H1 (cell line): ENCODE data around the gene PGA5. TPM values are rescaled to one million over a fixed set of nuclear protein-coding genes. Genes with fewer than 3 reads are reported as not detected.

Experiments
- CTCF ChIA-PET: fragments of 300-600 bp; sonication (Branson Sonifier 250); formaldehyde crosslinking; loops from one replicate; lab custom pipeline; 2021; ENCODE audit not compliant: partially characterized antibody; lab: Charles Lee
- POLR2A ChIA-PET: fragments of 300-600 bp; sonication (Branson Sonifier 250); formaldehyde crosslinking; loops from one replicate; lab custom pipeline; 2021; ENCODE audit warnings: inconsistent platforms; ENCODE audit not compliant: partially characterized antibody; lab: Charles Lee
- DNase-seq, 2 experiments: peaks; one replicate each; pipeline versions ENCODE4 v3.0.0 to v3.0.0-alpha.2; 2010 to 2022; ENCODE audit warnings: low spot score in 2 of 2, low read depth in 1 of 2, mixed read lengths in 1 of 2
- FAIRE-seq: peaks from 2 replicates; lab custom pipeline; 2011; peaks lifted over from hg19 to GRCh38; lab: Jason Lieb, UNC
- H2AFZ ChIP-seq: 2 replicates; pipeline ENCODE4 v1.8.1; 2012; ENCODE audit warnings: low read length, inconsistent platforms
- H2AK5ac ChIP-seq: 2 replicates; pipeline ENCODE4 v1.6.1; 2013; ENCODE audit warnings: low read depth, low read length
- H2BK120ac ChIP-seq: replicated peaks from 2 replicates; pipeline ENCODE3; 2013; ENCODE audit warnings: low read depth, low read length, inconsistent platforms
- H2BK12ac ChIP-seq: 2 replicates; pipeline ENCODE4 v1.6.1; 2013; ENCODE audit warnings: low read depth, low read length
- H2BK15ac ChIP-seq: 2 replicates; pipeline ENCODE4 v1.6.1; 2013; ENCODE audit warnings: low read length
- H2BK20ac ChIP-seq: 2 replicates; pipeline ENCODE4 v1.6.1; 2013; ENCODE audit warnings: low read length
- H2BK5ac ChIP-seq: 2 replicates; pipeline ENCODE4 v1.6.1; 2013; ENCODE audit warnings: low read depth, low read length
- H3K14ac ChIP-seq: 2 replicates; pipeline ENCODE4 v1.6.1; 2013; ENCODE audit warnings: inconsistent platforms; ENCODE audit not compliant: insufficient read length
- H3K18ac ChIP-seq: 2 replicates; pipeline ENCODE4 v1.6.1; 2013; ENCODE audit warnings: low read length; ENCODE audit errors: extremely low read depth
- H3K23ac ChIP-seq: 2 replicates; pipeline ENCODE4 v1.6.1; 2013; ENCODE audit warnings: inconsistent platforms; ENCODE audit not compliant: insufficient read length
- H3K23me2 ChIP-seq: 2 replicates; pipeline ENCODE4 v1.6.1; 2013; ENCODE audit warnings: low read depth, low read length
- H3K27ac ChIP-seq: 2 replicates; pipeline ENCODE4 v1.6.1; 2011; ENCODE audit warnings: low read depth, low read length, inconsistent platforms
- H3K27me3 ChIP-seq, 4 experiments: replicated peaks in 1 of 4; 1 replicate in 1 of 4; 2 replicates in 3 of 4; pipeline versions ENCODE4 v1.6.1 to v1.8.1; 2011 to 2013; ENCODE audit warnings: low read length in 3 of 4, mild to moderate bottlenecking in 3 of 4, inconsistent platforms in 2 of 4, mixed read lengths in 2 of 4, moderate library complexity in 1 of 4; ENCODE audit not compliant: control insufficient read depth in 3 of 4, insufficient read depth in 3 of 4; ENCODE audit errors: extremely low read depth in 1 of 4
- H3K36me3 ChIP-seq, 4 experiments: 2 replicates each; pipeline versions ENCODE4 v1.6.1 to v1.8.1; 2011 to 2013; ENCODE audit warnings: mild to moderate bottlenecking in 4 of 4, low read length in 3 of 4, moderate library complexity in 2 of 4, control low read depth in 1 of 4, inconsistent platforms in 1 of 4; ENCODE audit not compliant: insufficient read depth in 4 of 4, control insufficient read depth in 2 of 4
- H3K4ac ChIP-seq: replicated peaks from 2 replicates; pipeline ENCODE3; 2013; ENCODE audit warnings: low read length, low read depth, mixed read lengths, inconsistent platforms; ENCODE audit not compliant: insufficient read length
- H3K4me1 ChIP-seq, 4 experiments: replicated peaks in 1 of 4; 1 replicate in 1 of 4; 2 replicates in 3 of 4; pipeline versions ENCODE4 v1.6.1 to v1.8.1; 2011 to 2013; ENCODE audit warnings: low read length in 3 of 4, inconsistent platforms in 2 of 4, mixed read lengths in 1 of 4; ENCODE audit not compliant: insufficient read depth in 4 of 4, control insufficient read depth in 3 of 4
- H3K4me2 ChIP-seq, 2 experiments: 2 replicates each; pipeline versions ENCODE4 v1.6.1 to v1.8.1; 2011 to 2013; ENCODE audit warnings: low read depth in 2 of 2, low read length in 2 of 2, control low read depth in 1 of 2, inconsistent platforms in 1 of 2, mild to moderate bottlenecking in 1 of 2; ENCODE audit not compliant: insufficient read depth in 1 of 2
- H3K4me3 ChIP-seq, 4 experiments: fragments of 200-600, 300-600 bp in 1 of 4; sonication (generic), shearing (Covaris generic), sonication (Bioruptor Twin) in 1 of 4; 2 replicates each; pipeline versions ENCODE4 v1.5.1 to v1.8.1; 2011 to 2016; ENCODE audit warnings: low read length in 4 of 4, low read depth in 3 of 4, control low read depth in 2 of 4, inconsistent platforms in 2 of 4, mild to moderate bottlenecking in 2 of 4, mixed read lengths in 1 of 4, moderate library complexity in 1 of 4; ENCODE audit not compliant: insufficient read depth in 2 of 4; ENCODE audit errors: extremely low read depth in 1 of 4
- H3K56ac ChIP-seq: replicated peaks from 2 replicates; pipeline ENCODE3; 2013; ENCODE audit warnings: low read depth, mild to moderate bottlenecking, mixed read lengths, low read length, inconsistent platforms; ENCODE audit not compliant: insufficient read length
- H3K79me1 ChIP-seq: 2 replicates; pipeline ENCODE4 v1.6.1; 2013; ENCODE audit warnings: low read depth, low read length, control low read depth
- H3K79me2 ChIP-seq, 2 experiments: 2 replicates each; pipeline versions ENCODE4 v1.6.1 to v1.8.1; 2012 to 2013; ENCODE audit warnings: low read length in 2 of 2, mild to moderate bottlenecking in 2 of 2, inconsistent platforms in 1 of 2; ENCODE audit not compliant: insufficient read depth in 2 of 2, control insufficient read depth in 1 of 2
- H3K9ac ChIP-seq, 4 experiments: replicated peaks in 1 of 4; 1 replicate in 1 of 4; 2 replicates in 3 of 4; pipeline versions ENCODE4 v1.6.1 to v1.8.1; 2011 to 2013; ENCODE audit warnings: low read depth in 3 of 4, low read length in 3 of 4, control low read depth in 2 of 4, mild to moderate bottlenecking in 2 of 4, moderate library complexity in 2 of 4, inconsistent platforms in 1 of 4; ENCODE audit errors: extremely low read depth in 1 of 4
- H3K9me3 ChIP-seq, 2 experiments: 2 replicates each; pipeline versions ENCODE4 v1.6.1 to v1.8.1; 2012 to 2013; ENCODE audit warnings: mild to moderate bottlenecking in 2 of 2, moderate library complexity in 2 of 2, control low read depth in 1 of 2, inconsistent platforms in 1 of 2, low read depth in 1 of 2, low read length in 1 of 2, mixed read lengths in 1 of 2; ENCODE audit not compliant: insufficient read depth in 2 of 2
- H4K20me1 ChIP-seq, 2 experiments: replicated peaks in 1 of 2; 2 replicates each; pipeline versions ENCODE3 to v1.8.1; 2011 to 2013; ENCODE audit warnings: inconsistent platforms in 2 of 2, low read length in 2 of 2, mild to moderate bottlenecking in 1 of 2; ENCODE audit not compliant: insufficient read depth in 2 of 2, control insufficient read depth in 1 of 2
- H4K5ac ChIP-seq: 2 replicates; pipeline ENCODE4 v1.6.1; 2013; ENCODE audit warnings: low read length, low read depth, mixed read lengths, inconsistent platforms; ENCODE audit not compliant: insufficient read length
- H4K8ac ChIP-seq: 2 replicates; pipeline ENCODE4 v1.8.0; 2013; ENCODE audit warnings: mild to moderate bottlenecking, moderate library complexity, low read length, inconsistent platforms; ENCODE audit not compliant: insufficient read depth; ENCODE audit errors: extremely low read depth
- H4K91ac ChIP-seq: replicated peaks from 2 replicates; pipeline ENCODE3; 2013; ENCODE audit warnings: low read length, mixed read lengths, inconsistent platforms; ENCODE audit not compliant: insufficient read length
- CREB1 ChIP-seq: IDR thresholded peaks from 2 replicates; pipeline ENCODE4 v1.6.1; 2012; ENCODE audit warnings: inconsistent platforms
- EZH2 ChIP-seq: fragments of 200-600 bp; sonication (generic); IDR thresholded peaks from 2 replicates; pipeline ENCODE4 v1.7.1; 2012; ENCODE audit warnings: low read depth, mild to moderate bottlenecking, moderate library complexity, low read length, inconsistent platforms; ENCODE audit not compliant: severe bottlenecking
- NANOG ChIP-seq: IDR thresholded peaks from 2 replicates; pipeline ENCODE4 v1.6.1; 2011; ENCODE audit warnings: low read length, low read depth, mild to moderate bottlenecking, inconsistent platforms; ENCODE audit not compliant: insufficient read depth, poor library complexity, severe bottlenecking
- POLR2AphosphoS5 ChIP-seq: IDR thresholded peaks from 2 replicates; pipeline ENCODE4 v1.6.1; 2011; ENCODE audit warnings: low read depth, low read length
- SIX5 ChIP-seq: IDR thresholded peaks from 2 replicates; pipeline ENCODE4 v1.6.1; 2011; ENCODE audit warnings: mild to moderate bottlenecking, low read depth, low read length
- USF2 ChIP-seq: IDR thresholded peaks from 2 replicates; pipeline ENCODE4 v1.6.1; 2011; ENCODE audit warnings: low read length, improper control_type of control experiment
- WGBS, 2 experiments: shearing (Covaris generic) in 1 of 2; methylation state at CpG; one replicate each; pipeline versions ENCODE4 v1.1.6 to v1.1.7; 2013 to 2015; ENCODE audit warnings: low lambda C conversion rate in 2 of 2, mixed read lengths in 2 of 2, inconsistent platforms in 1 of 2, low coverage in 1 of 2, missing lambda C conversion rate in 1 of 2; ENCODE audit not compliant: insufficient replicate concordance in 2 of 2, insufficient coverage in 1 of 2, insufficient read length in 1 of 2; ENCODE audit errors: extremely low coverage in 1 of 2, missing lambda C conversion rate in 1 of 2; 5-methylcytosine and 5-hydroxymethylcytosine counted together
- polyA plus RNA-seq, 7 experiments: library from polyadenylated mRNA; depleted of rRNA in 3 of 7; stranded (reverse) in 5 of 7; unstranded in 2 of 7; fragments of >200 nt in 5 of 7; fragments of 200-250 nt in 2 of 7; gene quantifications; 1 replicate in 5 of 7; 2 replicates in 1 of 7; 4 replicates in 1 of 7; pipeline versions ENCODE4 v1.2.1 to v1.2.3, GENCODE V29; 2011 to 2013; ENCODE audit warnings: missing spikeins in 2 of 7, mixed read lengths in 2 of 7
- total RNA-seq: library from RNA; stranded (reverse); fragmentation: NEBNext Ultra II Directional; extraction: Animal tissue kit (Norgen Biotek cat#: 25700); gene quantifications from 2 replicates; pipeline ENCODE4 v1.2.1, GENCODE V29; 2021

Gene PGA5
- total and polyA plus RNA-seq, 2 of the 8 experiments (the other 6 are each of a cell fraction or from before 2014, with no cell fraction given), result 0.67 to 2.0 TPM

GRCh38 chr11:61283613-61284012, 42.6 kb downstream of the PGA5 start:
- no peak overlapping the region for H3K4ac ChIP-seq
- no peak overlapping the region for H2BK20ac ChIP-seq
- no peak overlapping the region for H3K4me3 ChIP-seq
- no peak overlapping the region for H3K4me2 ChIP-seq
- H2BK12ac ChIP-seq, result no peak overlapping the region
- no peak overlapping the region for H2BK15ac ChIP-seq
- H3K36me3 ChIP-seq, result peaks cover 0 to 11% (median 4%) of the 10 kb centered on the region in 4 experiments; a peak in 4 of 8 replicates
- H3K4me1 ChIP-seq, result peaks cover 0 to 8% (median 5%) of the 10 kb centered on the region in 4 experiments; a peak in 4 of 7 replicates
- H3K27ac ChIP-seq, result no peak overlapping the region
- no peak overlapping the region for H3K56ac ChIP-seq
- H2BK120ac ChIP-seq, result no peak overlapping the region
- no peak for TF ChIP-seq EZH2
- TF ChIP-seq USF2, result no peak
- no peak for TF ChIP-seq SIX5
- TF ChIP-seq NANOG, result no peak
- no peak for TF ChIP-seq CREB1
- no peak for TF ChIP-seq POLR2AphosphoS5
- TF ChIP-seq, all 59 proteins: peak for 0
- peaks cover 0 to 5% (median under 1%) of the 10 kb centered on the region in 4 experiments; a peak in 4 of 7 replicates for H3K27me3 ChIP-seq
- no peak overlapping the region for H2AFZ ChIP-seq
- H2BK5ac ChIP-seq, result no peak overlapping the region
- no peak overlapping the region for H4K8ac ChIP-seq
- no peak overlapping the region for H4K91ac ChIP-seq
- no peak overlapping the region for H3K23ac ChIP-seq
- DNase-seq (no peak), FAIRE-seq (no peak)
- H3K14ac ChIP-seq, result no peak overlapping the region
- H3K9me3 ChIP-seq, result no peaks in the 10 kb centered on the region; a peak in 1 of 4 replicates
- H4K5ac ChIP-seq, result no peak overlapping the region
- no peak overlapping the region for H3K18ac ChIP-seq
- ChIA-PET POLR2A (interaction anchor here (2.7 to 4.5 kb wide), 2 partner anchors 9 to 11 kb away, joined by 7 to 54 read pairs; partner anchors contain the start of gene VWCE), CTCF (interaction anchor here (1.2 kb wide), 1 partner anchor 101 kb away, joined by 3 read pairs; no protein-coding TSS in a partner anchor)
- H3K9ac ChIP-seq, result no peak overlapping the region
- no peaks in the 10 kb centered on the region for H3K79me1 ChIP-seq
- WGBS, 2 experiments, result 84% methylated on average over 4 of the region's 4 CpGs; no CpG with 5 or more reads in 1 of the 2 experiments
- H4K20me1 ChIP-seq, result peaks cover 4 to 5% of the 10 kb centered on the region in 2 experiments
- no peaks in the 10 kb centered on the region for H3K23me2 ChIP-seq
- H2AK5ac ChIP-seq, result no peak overlapping the region
- H3K79me2 ChIP-seq, result no peaks in the 10 kb centered on the region
